Putamen (tissue), 1 donor: Measurements from ENCODE around the gene CTNNA3.
A peak's percentile ranks its signal among the peaks of the same experiment; 100 is the strongest.
"Not testable (repeated sequence)": the region's sequence is repeated elsewhere in the genome, so short reads cannot be mapped to it uniquely, and the experiment has no call there.

Experiments used
- DNase-seq: peaks from one replicate; pipeline ENCODE4 v3.0.0-alpha.2; 2016; ENCODE audit warnings: low spot score

Gene CTNNA3

GRCh38 chr10:67506083-67506756, 189.8 kb downstream of the CTNNA3 start:
- DNase-seq = peak; percentile 11

- DNase-seq = no peak
These were observed 203.5 kb downstream of the CTNNA3 start for GRCh38 chr10:67492317-67493019.

- no peak for DNase-seq
These were observed 207.9 kb downstream of the CTNNA3 start for GRCh38 chr10:67487906-67488619.

GRCh38 chr10:67487199-67487598, 208.8 kb downstream of the CTNNA3 start:
- DNase-seq = no peak

GRCh38 chr10:67477868-67478267, 218.1 kb downstream of the CTNNA3 start:
- DNase-seq = no peak

- DNase-seq = no peak
These were observed 219.8 kb downstream of the CTNNA3 start for GRCh38 chr10:67476201-67476600.

GRCh38 chr10:67473850-67474633, 222.0 kb downstream of the CTNNA3 start:
- no peak for DNase-seq

- no peak for DNase-seq
These were observed 225.0 kb downstream of the CTNNA3 start for GRCh38 chr10:67471022-67471421.

GRCh38 chr10:67464278-67464677, 231.7 kb downstream of the CTNNA3 start:
- no peak for DNase-seq

GRCh38 chr10:67452892-67453291, 243.1 kb downstream of the CTNNA3 start:
- no peak for DNase-seq

- DNase-seq = no peak
These were observed 257.2 kb downstream of the CTNNA3 start for GRCh38 chr10:67438605-67439304.

- no peak for DNase-seq
These were observed 262.7 kb downstream of the CTNNA3 start for GRCh38 chr10:67433276-67433675.

GRCh38 chr10:67402620-67403019, 293.4 kb downstream of the CTNNA3 start:
- DNase-seq = no peak

GRCh38 chr10:67401711-67402110, 294.3 kb downstream of the CTNNA3 start:
- no peak for DNase-seq

GRCh38 chr10:67386841-67387533, 309.0 kb downstream of the CTNNA3 start:
- DNase-seq = not testable (repeated sequence)

GRCh38 chr10:67386260-67386659, 309.7 kb downstream of the CTNNA3 start:
- no peak for DNase-seq

- DNase-seq = no peak
These were observed 310.4 kb downstream of the CTNNA3 start for GRCh38 chr10:67385566-67385965.

- no peak for DNase-seq
These were observed 310.9 kb downstream of the CTNNA3 start for GRCh38 chr10:67385089-67385488.

GRCh38 chr10:67331121-67331910, 364.7 kb downstream of the CTNNA3 start:
- DNase-seq = no peak
